ENCODE data around the gene CLCN7.

DNA sequence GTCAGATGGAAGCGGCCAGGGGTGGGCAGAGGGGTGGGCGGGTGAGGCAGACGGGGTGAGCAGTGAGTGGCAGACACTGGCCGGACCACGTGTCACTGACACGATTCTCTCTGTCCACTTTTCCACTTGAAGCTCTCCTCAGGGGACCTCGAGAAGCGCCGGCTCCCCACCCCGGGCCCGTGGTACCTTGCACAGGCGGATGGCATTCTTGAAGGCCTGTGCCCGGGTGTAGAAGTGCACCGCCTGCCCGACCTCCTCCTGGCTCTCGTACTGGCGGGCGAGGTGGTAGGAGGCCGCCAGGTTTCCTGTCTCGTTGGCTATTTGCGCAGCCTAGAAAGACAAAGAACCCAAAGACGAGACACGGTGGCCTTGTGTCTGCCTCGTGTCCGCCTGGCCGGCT is 49.5 kb upstream of the CLCN7 start:
- TF ChIP-seq POLR2A (IDR thresholded peaks at IDR 0.05; ENCODE audit: low read depth, low read length) (no peak), TAF1 (IDR thresholded peaks at IDR 0.05; ENCODE audit: borderline replicate concordance, low read depth, low read length) (no peak)
